HG02798 (cell line): ENCODE data around the gene OR5B21.

ENCODE experiments used
- ATAC-seq: cut with Tn5 transposase; IDR thresholded peaks from one replicate; pipeline ENCODE4 v1.9.1; 2021; ENCODE audit warnings: mild to moderate bottlenecking; ENCODE audit not compliant: unreplicated experiment, poor library complexity

The OR5B21 gene

GRCh38 chr11:58495906-58496305 is 12.0 kb downstream of the OR5B21 start:
- peak; percentile 46 for ATAC-seq

- ATAC-seq = no peak
Observed at GRCh38 chr11:58494101-58494500, 13.8 kb downstream of the OR5B21 start.

GRCh38 chr11:58493676-58494075 is 14.2 kb downstream of the OR5B21 start:
- ATAC-seq = no peak

GRCh38 chr11:58490827-58491226 is 17.1 kb downstream of the OR5B21 start:
- ATAC-seq = no peak

GRCh38 chr11:58487170-58487569 is 20.7 kb downstream of the OR5B21 start:
- ATAC-seq = no peak

GRCh38 chr11:58485961-58486360 is 21.9 kb downstream of the OR5B21 start:
- no peak for ATAC-seq

- ATAC-seq = no peak
Observed at GRCh38 chr11:58471892-58472291, 36.0 kb downstream of the OR5B21 start.

- ATAC-seq = no peak
Observed at GRCh38 chr11:58466293-58466692, 41.6 kb downstream of the OR5B21 start.

- no peak for ATAC-seq
Observed at GRCh38 chr11:58465690-58466089, 42.2 kb downstream of the OR5B21 start.
